HEK293 (cell line): ENCODE data around the gene CIB4.

Experiments used
- CTCF ChIA-PET: fragments of 350-600 bp; formaldehyde crosslinking; extraction: SDS; loops from one replicate; lab custom pipeline; 2021; ENCODE audit warnings: antibody characterized with exemption; lab: Yijun Ruan, JAX
- POLR2A ChIA-PET: fragments of 300-600 bp; formaldehyde crosslinking; extraction: SDS; loops from one replicate; lab custom pipeline; 2020; ENCODE audit warnings: antibody characterized with exemption, inconsistent platforms; lab: Yijun Ruan, JAX
- H3K27ac ChIP-seq: fragments of 200-500 bp; sonication (Bioruptor generic); 2 replicates; pipeline ENCODE4 v1.5.1; 2014; ENCODE audit warnings: low read depth, low read length, control low read depth, inconsistent platforms; ENCODE audit errors: extremely low read depth
- H3K36me3 ChIP-seq, 2 experiments: fragments of 200-500 bp in 1 of 2; sonication (Bioruptor generic) in 1 of 2; 1 replicate in 1 of 2; 2 replicates in 1 of 2; pipeline ENCODE4 v1.5.1; 2014 to 2017; ENCODE audit warnings: inconsistent platforms in 2 of 2, low read length in 2 of 2; ENCODE audit not compliant: control insufficient read depth in 2 of 2, insufficient read depth in 1 of 2
- H3K4me1 ChIP-seq: fragments of 200-500 bp; sonication (Bioruptor generic); 2 replicates; pipeline ENCODE4 v1.5.1; 2014; ENCODE audit warnings: mild to moderate bottlenecking, low read length, inconsistent platforms; ENCODE audit not compliant: control insufficient read depth, insufficient read depth
- H3K4me3 ChIP-seq: 2 replicates; pipeline ENCODE4 v1.5.1; 2011; ENCODE audit warnings: low read depth, mild to moderate bottlenecking, control low read depth, low read length, moderate library complexity
- H3K9me3 ChIP-seq: fragments of 200-500 bp; sonication (Bioruptor generic); 2 replicates; pipeline ENCODE4 v1.5.1; 2014; ENCODE audit warnings: low read depth, low read length, inconsistent platforms; ENCODE audit not compliant: control insufficient read depth, insufficient read depth
- BCL11A ChIP-seq: fragments of 450-650 bp; formaldehyde crosslinking; IDR thresholded peaks from 2 replicates; pipeline ENCODE4 v1.5.1; 2016; ENCODE audit warnings: low read depth, missing biosample characterization, missing genetic modification characterization
- EGR2 ChIP-seq: fragments of 450-650 bp; formaldehyde crosslinking; IDR thresholded peaks from 2 replicates; pipeline ENCODE4 v1.5.1; 2016; ENCODE audit warnings: low read depth, missing biosample characterization, missing genetic modification characterization
- GLI4 ChIP-seq: fragments of 450-650 bp; formaldehyde crosslinking; IDR thresholded peaks from 2 replicates; pipeline ENCODE4 v1.5.1; 2016; ENCODE audit warnings: missing biosample characterization, missing genetic modification characterization
- IKZF3 ChIP-seq: fragments of 450-650 bp; IDR thresholded peaks from 2 replicates; pipeline ENCODE4 v1.5.0; 2018; ENCODE audit warnings: missing biosample characterization, mild to moderate bottlenecking, missing genetic modification characterization, moderate library complexity
- MYNN ChIP-seq: fragments of 450-650 bp; formaldehyde crosslinking; IDR thresholded peaks from 2 replicates; pipeline ENCODE4 v1.5.1; 2016; ENCODE audit warnings: missing biosample characterization, missing genetic modification characterization, borderline replicate concordance
- MZF1 ChIP-seq: fragments of 450-650 bp; formaldehyde crosslinking; IDR thresholded peaks from 2 replicates; pipeline ENCODE4 v1.5.1; 2017; ENCODE audit warnings: missing biosample characterization, missing genetic modification characterization, borderline replicate concordance
- PBX3 ChIP-seq: sonication (generic); formaldehyde crosslinking; IDR thresholded peaks from 2 replicates; pipeline ENCODE4 v1.8.1; 2022; ENCODE audit warnings: mild to moderate bottlenecking, moderate library complexity, missing genetic modification reagents
- SCRT1 ChIP-seq: fragments of 450-650 bp; formaldehyde crosslinking; IDR thresholded peaks from 2 replicates; pipeline ENCODE4 v1.5.1; 2016; ENCODE audit warnings: missing biosample characterization, missing genetic modification characterization, borderline replicate concordance
- TRIM28 ChIP-seq: IDR thresholded peaks from 2 replicates; pipeline ENCODE4 v1.6.1; 2011; ENCODE audit warnings: low read length, control low read depth, borderline replicate concordance
- YY2 ChIP-seq: fragments of 450-650 bp; formaldehyde crosslinking; IDR thresholded peaks from 2 replicates; pipeline ENCODE4 v1.5.1; 2016; ENCODE audit warnings: missing biosample characterization, missing genetic modification characterization
- ZNF114 ChIP-seq: fragments of 450-650 bp; formaldehyde crosslinking; IDR thresholded peaks from 2 replicates; pipeline ENCODE4 v1.5.0; 2017; ENCODE audit warnings: missing biosample characterization, missing genetic modification characterization
- ZNF121 ChIP-seq: fragments of 450-650 bp; formaldehyde crosslinking; IDR thresholded peaks from 2 replicates; pipeline ENCODE4 v1.5.1; 2016; ENCODE audit warnings: missing biosample characterization, missing genetic modification characterization
- ZNF140 ChIP-seq: fragments of 450-650 bp; formaldehyde crosslinking; IDR thresholded peaks from 2 replicates; pipeline ENCODE4 v1.5.1; 2016; ENCODE audit warnings: missing biosample characterization, missing genetic modification characterization
- ZNF157 ChIP-seq: fragments of 450-650 bp; formaldehyde crosslinking; IDR thresholded peaks from 2 replicates; pipeline ENCODE4 v1.5.1; 2016; ENCODE audit warnings: missing biosample characterization, missing genetic modification characterization
- ZNF223 ChIP-seq: fragments of 450-650 bp; formaldehyde crosslinking; IDR thresholded peaks from 2 replicates; pipeline ENCODE4 v1.5.1; 2016; ENCODE audit warnings: missing biosample characterization, missing genetic modification characterization
- ZNF24 ChIP-seq: fragments of 450-650 bp; formaldehyde crosslinking; IDR thresholded peaks from 2 replicates; pipeline ENCODE4 v1.5.1; 2016; ENCODE audit warnings: missing biosample characterization, missing genetic modification characterization
- ZNF292 ChIP-seq: fragments of 450-650 bp; formaldehyde crosslinking; IDR thresholded peaks from 2 replicates; pipeline ENCODE4 v1.5.1; 2016; ENCODE audit warnings: low read depth, missing biosample characterization, missing genetic modification characterization, borderline replicate concordance
- ZNF391 ChIP-seq: fragments of 450-650 bp; formaldehyde crosslinking; IDR thresholded peaks from 2 replicates; pipeline ENCODE4 v1.5.1; 2016; ENCODE audit warnings: low read depth, missing biosample characterization, missing genetic modification characterization, borderline replicate concordance
- ZNF433 ChIP-seq: fragments of 450-650 bp; formaldehyde crosslinking; IDR thresholded peaks from 2 replicates; pipeline ENCODE4 v1.5.1; 2016; ENCODE audit warnings: missing biosample characterization, missing genetic modification characterization, low read depth
- ZNF530 ChIP-seq: fragments of 450-650 bp; formaldehyde crosslinking; IDR thresholded peaks from 2 replicates; pipeline ENCODE4 v1.5.1; 2016; ENCODE audit warnings: low read depth, missing biosample characterization, missing genetic modification characterization
- ZNF558 ChIP-seq: fragments of 450-650 bp; formaldehyde crosslinking; IDR thresholded peaks from 2 replicates; pipeline ENCODE4 v1.5.1; 2016; ENCODE audit warnings: missing biosample characterization, missing genetic modification characterization
- ZNF610 ChIP-seq: fragments of 450-650 bp; formaldehyde crosslinking; IDR thresholded peaks from 2 replicates; pipeline ENCODE4 v1.5.1; 2016; ENCODE audit warnings: missing biosample characterization, missing genetic modification characterization, borderline replicate concordance
- ZNF623 ChIP-seq: fragments of 450-650 bp; formaldehyde crosslinking; IDR thresholded peaks from 2 replicates; pipeline ENCODE4 v1.5.1; 2016; ENCODE audit warnings: missing biosample characterization, missing genetic modification characterization
- ZNF629 ChIP-seq: fragments of 450-650 bp; formaldehyde crosslinking; IDR thresholded peaks from 2 replicates; pipeline ENCODE4 v1.5.1; 2017; ENCODE audit warnings: missing biosample characterization, missing genetic modification characterization
- ZNF670 ChIP-seq: fragments of 450-650 bp; formaldehyde crosslinking; IDR thresholded peaks from 2 replicates; pipeline ENCODE4 v1.5.1; 2016; ENCODE audit warnings: missing biosample characterization, missing genetic modification characterization, low read depth
- ZNF707 ChIP-seq: fragments of 450-650 bp; formaldehyde crosslinking; IDR thresholded peaks from 2 replicates; pipeline ENCODE4 v1.5.1; 2016; ENCODE audit warnings: missing biosample characterization, missing genetic modification characterization
- ZNF777 ChIP-seq: fragments of 450-650 bp; formaldehyde crosslinking; IDR thresholded peaks from 2 replicates; pipeline ENCODE4 v1.5.1; 2017; ENCODE audit warnings: missing biosample characterization, missing genetic modification characterization, borderline replicate concordance

Gene CIB4

GRCh38 chr2:26633351-26633945, 7.7 kb downstream of the CIB4 start:
- Histone ChIP-seq H3K27ac (no peak overlapping the region), H3K9me3 (no peaks in the 10 kb centered on the region), H3K36me3 (no peaks in the 10 kb centered on the region), H3K4me3 (no peak overlapping the region), H3K4me1 (no peaks in the 10 kb centered on the region)
- CTCF ChIA-PET: no interaction called here
- POLR2A ChIA-PET: no interaction called here
- no peak for TF ChIP-seq PBX3 (CRISPR knock-in tag)

DNA sequence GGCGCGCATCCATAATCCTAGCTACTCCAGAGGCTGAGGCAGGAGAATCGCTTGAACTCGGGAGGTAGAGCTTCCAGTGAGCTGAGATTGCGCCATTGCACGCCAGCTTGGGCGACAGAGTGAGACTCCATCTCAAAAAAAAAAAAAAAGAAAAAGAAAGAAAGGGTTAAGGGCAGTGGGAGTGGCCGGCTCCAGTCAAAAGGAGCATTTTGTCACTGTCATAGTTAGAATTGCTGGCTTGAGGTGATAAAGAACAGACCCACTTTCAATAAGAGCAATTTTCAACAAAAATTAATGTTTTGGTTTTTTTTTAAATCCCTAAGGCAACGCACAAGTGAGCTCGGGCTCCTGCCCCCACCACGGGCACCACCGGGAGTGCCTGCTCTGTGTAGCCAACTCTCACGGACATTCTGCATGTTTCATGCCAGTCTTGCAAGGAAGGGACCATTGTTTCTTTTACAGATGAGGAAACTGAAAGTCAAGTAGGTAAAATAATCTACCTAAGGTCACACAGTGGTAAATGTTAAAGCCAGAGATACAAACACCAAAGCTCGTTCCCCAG, 8.5 kb downstream of the CIB4 start:
- no peaks in the 10 kb centered on the region for H3K9me3 ChIP-seq
- POLR2A ChIA-PET: no interaction called here
- H3K4me3 ChIP-seq: no peak overlapping the region
- no peaks in the 10 kb centered on the region for H3K36me3 ChIP-seq
- no peak overlapping the region for H3K27ac ChIP-seq
- CTCF ChIA-PET: no interaction called here
- no peaks in the 10 kb centered on the region for H3K4me1 ChIP-seq
- no peak for TF ChIP-seq EGR2 (tag by site-specific recombination)
- TF ChIP-seq ZNF292 (tag by site-specific recombination): no peak
- TF ChIP-seq ZNF433: no peak
- TF ChIP-seq ZNF114 (tag by site-specific recombination): no peak
- no peak for TF ChIP-seq MZF1
- TF ChIP-seq ZNF777: no peak
- no peak for TF ChIP-seq YY2 (tag by site-specific recombination)
- TF ChIP-seq GLI4 (tag by site-specific recombination): no peak
- no peak for TF ChIP-seq ZNF707 (tag by site-specific recombination)
- no peak for TF ChIP-seq ZNF121 (tag by site-specific recombination)
- TF ChIP-seq BCL11A (tag by site-specific recombination): no peak
- no peak for TF ChIP-seq ZNF391 (tag by site-specific recombination)

GRCh38 chr2:26631401-26632170, 9.6 kb downstream of the CIB4 start:
- ChIA-PET CTCF (no interaction called here), POLR2A (interaction anchor here (0.6 kb wide), 1 partner anchor 8 kb away, joined by 3 read pairs; no protein-coding TSS in a partner anchor)
- Histone ChIP-seq H3K27ac (no peak overlapping the region), H3K9me3 (no peaks in the 10 kb centered on the region), H3K4me3 (no peak overlapping the region), H3K4me1 (no peaks in the 10 kb centered on the region), H3K36me3 (no peaks in the 10 kb centered on the region)
- TF ChIP-seq ZNF670 (tag by site-specific recombination): no peak
- TF ChIP-seq ZNF629 (tag by site-specific recombination): no peak
- TF ChIP-seq ZNF530 (tag by site-specific recombination): no peak
- no peak for TF ChIP-seq ZNF623 (tag by site-specific recombination)
- no peak for TF ChIP-seq IKZF3
- no peak for TF ChIP-seq MYNN (tag by site-specific recombination)
- TF ChIP-seq ZNF223 (tag by site-specific recombination): no peak
- no peak for TF ChIP-seq ZNF558 (tag by site-specific recombination)
- no peak for TF ChIP-seq SCRT1 (tag by site-specific recombination)
- TF ChIP-seq ZNF610: no peak
- no peak for TF ChIP-seq ZNF24 (tag by site-specific recombination)
- no peak for TF ChIP-seq ZNF391 (tag by site-specific recombination)
- no peak for TF ChIP-seq TRIM28
- no peak for TF ChIP-seq ZNF140 (tag by site-specific recombination)
- TF ChIP-seq ZNF157 (tag by site-specific recombination): no peak
